GM19043 (cell line): Measurements from ENCODE around the gene SYNGR3.

Experiments used
- ATAC-seq: cut with Tn5 transposase; IDR thresholded peaks from one replicate; pipeline ENCODE4 v1.9.1; 2021; ENCODE audit warnings: low read depth; ENCODE audit not compliant: unreplicated experiment

Gene SYNGR3

DNA sequence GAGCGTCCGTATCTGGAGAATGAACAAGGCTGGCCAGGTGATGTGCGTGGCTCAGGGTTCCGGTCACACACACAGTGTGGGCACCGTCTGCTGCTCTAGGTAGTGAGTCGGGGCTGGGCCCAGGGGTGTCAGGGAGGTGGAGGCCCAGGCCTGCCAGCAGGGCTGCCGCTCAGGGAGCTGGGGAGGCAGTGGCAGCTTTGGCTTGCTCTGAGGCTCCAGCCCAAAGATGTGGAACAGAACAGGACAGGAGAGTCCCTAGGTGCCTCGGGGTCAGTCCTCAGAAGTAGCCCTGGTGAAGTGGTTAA is 13.6 kb upstream of the SYNGR3 start:
- no peak for ATAC-seq

DNA sequence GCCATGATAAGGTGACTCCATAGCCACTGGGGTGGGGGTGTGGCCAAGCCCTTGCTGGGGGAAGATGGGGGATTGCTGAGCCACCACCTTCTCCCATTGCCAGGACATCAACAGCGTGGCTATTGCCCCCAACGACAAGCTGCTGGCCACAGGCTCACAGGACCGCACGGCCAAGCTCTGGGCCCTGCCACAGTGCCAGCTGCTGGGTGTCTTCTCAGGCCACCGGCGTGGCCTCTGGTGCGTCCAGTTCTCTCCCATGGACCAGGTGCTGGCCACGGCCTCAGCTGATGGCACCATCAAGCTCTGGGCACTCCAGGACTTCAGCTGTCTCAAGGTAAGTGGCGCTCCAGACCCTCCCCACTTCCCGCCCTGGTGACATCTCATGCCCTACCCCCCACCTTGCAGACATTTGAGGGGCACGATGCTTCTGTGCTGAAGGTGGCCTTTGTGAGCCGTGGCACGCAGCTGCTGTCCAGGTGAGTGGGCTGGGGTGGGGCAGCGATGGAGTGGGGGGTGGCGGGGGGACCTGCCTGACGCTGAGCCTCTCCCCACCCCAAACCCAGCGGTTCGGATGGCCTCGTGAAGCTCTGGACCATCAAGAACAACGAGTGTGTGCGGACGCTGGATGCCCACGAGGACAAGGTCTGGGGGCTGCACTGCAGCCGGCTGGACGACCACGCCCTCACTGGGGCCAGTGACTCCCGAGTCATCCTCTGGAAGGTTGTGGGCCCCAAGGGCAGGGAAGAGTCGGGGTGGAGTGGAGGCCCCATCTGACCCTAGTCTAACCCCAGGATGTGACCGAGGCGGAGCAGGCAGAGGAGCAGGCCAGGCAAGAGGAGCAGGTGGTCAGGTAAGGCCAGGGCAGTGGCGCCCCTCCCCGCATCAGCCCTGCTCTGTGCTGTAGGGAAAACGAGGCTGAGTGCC is 12.6 kb upstream of the SYNGR3 start:
- no peak for ATAC-seq

DNA sequence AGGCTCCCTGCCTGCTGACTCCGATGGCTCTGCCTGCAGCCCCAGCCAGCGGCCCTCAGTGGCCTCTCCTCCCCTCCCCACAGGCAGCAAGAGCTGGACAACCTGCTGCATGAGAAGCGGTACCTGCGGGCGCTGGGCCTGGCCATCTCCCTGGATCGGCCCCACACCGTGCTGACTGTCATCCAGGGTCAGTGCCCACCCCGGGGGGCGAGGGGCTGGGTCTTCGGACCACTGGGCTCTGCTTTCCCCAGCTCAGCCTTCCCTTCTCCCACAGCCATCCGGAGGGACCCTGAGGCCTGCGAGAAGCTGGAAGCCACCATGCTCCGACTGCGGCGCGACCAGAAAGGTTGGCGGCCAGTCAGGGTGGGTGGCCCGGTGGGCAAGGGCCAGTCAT is 11.9 kb upstream of the SYNGR3 start:
- ATAC-seq, result no peak

DNA sequence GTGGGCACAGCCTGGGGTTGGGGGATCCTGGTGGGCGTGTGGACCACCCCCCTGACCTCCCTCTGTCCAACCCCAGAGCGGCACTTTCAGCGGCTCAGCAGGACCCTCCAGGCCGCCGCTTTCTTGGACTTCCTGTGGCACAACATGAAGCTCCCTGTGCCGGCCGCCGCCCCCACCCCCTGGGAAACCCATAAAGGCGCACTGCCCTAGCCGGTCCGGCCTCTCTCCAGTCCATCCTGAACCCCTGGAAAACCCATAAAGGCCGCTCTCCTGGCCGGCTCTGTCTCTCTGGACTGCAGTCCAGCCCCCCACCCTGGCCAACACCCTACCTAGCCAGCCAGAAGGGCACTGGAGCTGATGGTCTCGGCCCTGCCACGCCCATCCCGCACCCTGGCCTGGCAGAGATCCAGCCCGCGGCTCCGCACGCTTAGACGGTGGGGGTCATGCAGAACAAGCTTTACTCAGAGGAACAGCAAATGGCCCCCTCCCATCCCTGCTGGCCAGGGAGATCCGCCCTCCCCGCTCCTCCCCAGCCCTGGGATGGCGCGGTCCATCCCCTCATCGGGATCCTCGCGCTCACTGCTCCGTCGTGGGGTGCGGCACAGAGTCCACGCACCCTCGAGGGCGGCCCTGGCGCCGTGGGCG is 11.2 kb upstream of the SYNGR3 start:
- no peak for ATAC-seq

DNA sequence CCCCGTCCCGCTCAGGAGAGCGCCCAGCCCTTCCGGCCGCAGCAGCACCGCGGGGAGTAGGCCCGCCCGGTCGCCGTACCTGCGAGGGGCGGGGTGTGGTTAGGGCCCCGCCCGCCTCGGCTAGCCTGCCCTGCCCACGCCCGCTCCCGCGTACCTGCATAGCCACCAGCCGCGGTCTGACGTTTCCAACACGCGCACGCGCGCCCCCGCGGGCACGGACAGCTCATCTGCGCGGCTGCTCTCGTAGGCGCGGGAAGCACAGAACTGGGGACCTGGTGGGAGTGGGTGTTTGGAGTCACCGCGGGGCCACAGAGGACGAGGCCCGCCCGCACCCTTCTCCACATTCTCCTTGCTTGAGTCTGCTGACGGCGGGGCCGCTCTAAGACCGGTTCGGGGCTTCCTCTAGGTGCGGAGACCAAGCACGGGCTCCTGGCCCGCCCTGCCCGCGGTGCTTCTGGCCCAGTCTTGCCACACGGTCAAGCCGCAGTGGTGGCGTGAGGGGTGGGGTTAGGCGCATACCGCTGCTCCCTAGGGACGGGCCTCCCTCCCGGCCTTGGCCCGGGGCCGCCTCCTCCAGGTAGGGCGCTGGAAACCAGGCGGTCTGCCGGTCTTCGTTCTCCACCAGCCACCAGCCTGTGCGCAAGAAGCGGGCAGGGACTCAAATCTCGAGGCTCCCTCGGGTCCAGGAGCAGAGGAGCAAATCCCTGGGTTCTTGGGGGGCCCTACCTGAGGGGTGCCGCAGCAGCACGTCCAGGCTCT is 10.3 kb upstream of the SYNGR3 start:
- ATAC-seq, result no peak

DNA sequence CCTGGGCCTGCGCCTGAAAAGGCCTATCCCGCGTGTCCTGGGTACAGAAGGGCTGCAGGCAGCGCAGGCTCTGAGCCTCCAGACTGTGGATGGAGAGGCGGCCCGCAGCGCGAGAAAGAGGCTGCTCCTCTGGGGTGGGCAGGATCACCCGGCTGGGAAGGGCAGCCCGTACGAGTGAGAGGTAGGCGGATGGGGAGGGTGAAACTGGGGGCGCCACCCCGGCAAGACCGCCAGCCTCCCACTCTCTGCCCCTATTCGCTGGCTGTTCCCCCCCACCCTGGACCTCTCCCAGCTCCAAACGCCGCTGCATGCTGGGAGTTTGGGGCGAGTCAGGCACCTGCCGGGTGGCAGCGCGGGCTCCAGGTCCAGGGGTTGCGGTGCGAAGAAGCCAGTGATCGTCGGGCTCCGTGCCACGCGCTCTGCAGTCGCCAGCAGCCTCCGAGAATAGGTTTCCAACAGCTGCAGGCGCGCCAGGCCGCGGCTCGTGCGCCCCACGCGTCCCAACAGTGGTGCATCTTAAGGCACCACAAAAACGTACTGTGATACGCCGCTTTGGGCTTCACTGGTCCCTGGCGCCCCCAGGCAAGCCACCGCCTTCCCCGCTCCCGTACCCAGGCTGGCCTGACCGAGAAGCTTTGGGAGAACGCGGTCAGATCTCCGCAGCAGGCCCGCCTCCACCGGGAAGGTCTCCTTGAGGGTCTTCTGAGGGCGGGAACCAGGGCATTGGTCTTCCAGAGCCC is 9.6 kb upstream of the SYNGR3 start:
- no peak for ATAC-seq

DNA sequence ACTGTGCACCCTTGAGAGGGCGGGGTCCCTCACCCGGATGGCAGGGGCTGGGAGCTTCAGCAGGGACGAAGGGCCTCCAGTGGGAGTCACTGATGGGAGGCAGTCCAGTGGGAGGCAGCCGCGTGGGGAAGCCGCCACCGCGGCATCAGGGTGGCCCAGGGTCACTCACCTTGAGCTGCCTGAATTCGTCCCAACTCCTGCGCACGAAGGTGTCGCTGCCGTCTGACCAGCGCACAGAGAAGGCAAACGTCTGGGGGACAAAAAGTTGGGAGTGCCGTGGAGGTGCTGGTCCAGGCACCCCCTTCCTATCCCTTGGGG is 9.0 kb upstream of the SYNGR3 start:
- ATAC-seq, result no peak

DNA sequence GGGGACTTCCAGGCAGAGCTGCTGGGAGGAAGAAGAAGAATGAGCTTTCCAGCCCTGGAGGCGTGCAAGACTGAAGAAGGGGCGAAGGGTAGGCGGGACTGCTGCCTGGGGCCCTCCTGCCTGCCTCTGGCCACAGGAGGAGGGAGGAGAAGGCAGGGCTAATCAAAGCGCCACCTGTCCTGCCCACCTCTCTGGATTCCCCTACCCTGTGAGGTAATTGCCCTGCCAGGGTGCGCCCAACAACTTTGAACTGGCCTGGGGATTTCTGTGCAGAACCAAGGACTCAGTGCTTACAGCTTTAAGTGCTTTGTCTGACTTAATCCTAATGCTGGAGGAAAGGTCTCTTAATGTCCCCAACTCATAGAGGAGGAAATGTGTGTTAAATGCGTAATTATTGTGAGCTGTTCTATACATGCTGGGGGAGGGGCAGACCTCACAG is 8.4 kb upstream of the SYNGR3 start, which contains the start of gene NOXO1:
TSS of gene NOXO1 (minus strand) at position 72 of the 439 bp plus-strand sequence. CDS start 290 bp downstream, outside the sequence.
- ATAC-seq, result no peak

DNA sequence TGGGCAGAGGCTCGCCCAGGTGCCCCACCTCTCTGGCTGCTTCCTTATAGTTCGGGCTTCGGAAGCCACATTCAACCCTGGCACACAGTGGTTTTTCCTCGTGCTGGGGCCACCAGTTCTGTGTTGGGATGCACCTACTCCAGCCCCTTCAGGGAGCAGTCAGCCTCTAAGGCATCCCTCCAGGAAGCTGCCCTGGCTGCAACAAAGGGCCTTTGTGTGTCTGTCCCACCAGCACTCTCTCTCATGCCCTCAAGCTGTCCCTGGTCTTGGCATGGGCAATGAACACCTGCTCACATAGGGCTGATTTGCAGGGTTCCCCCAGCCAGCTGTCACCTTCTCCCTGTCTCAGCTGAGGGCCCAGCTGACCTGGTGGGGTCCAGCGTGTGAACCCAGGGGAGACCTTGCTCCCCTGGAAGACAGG is 7.7 kb upstream of the SYNGR3 start:
- ATAC-seq, result no peak

DNA sequence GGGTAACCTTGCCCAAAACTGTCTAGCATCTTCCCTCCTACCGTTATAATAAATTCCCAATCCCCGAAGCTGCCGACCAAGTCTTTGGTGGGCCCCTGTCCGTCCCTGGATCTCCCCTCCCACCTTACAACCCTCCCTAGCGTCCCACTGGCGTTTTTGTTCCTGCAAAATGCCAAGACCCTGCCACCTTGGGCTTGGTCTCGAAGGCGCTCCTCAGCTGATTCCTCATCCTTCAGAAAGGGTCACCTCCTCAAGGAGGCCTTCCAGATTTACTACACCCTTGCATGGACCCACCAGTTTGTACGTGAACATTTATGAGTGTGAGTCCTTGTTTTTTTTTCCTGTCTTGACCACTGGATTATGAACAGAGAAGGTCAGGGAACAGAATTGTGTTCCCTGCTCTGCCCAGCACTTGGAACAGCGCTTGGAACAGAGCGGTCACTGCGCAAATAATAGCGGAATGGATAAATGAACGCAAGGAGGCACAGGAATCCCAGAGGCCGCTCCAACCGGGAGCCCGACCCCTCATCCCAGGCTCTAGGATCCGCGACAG is 6.7 kb upstream of the SYNGR3 start:
- ATAC-seq, result no peak

DNA sequence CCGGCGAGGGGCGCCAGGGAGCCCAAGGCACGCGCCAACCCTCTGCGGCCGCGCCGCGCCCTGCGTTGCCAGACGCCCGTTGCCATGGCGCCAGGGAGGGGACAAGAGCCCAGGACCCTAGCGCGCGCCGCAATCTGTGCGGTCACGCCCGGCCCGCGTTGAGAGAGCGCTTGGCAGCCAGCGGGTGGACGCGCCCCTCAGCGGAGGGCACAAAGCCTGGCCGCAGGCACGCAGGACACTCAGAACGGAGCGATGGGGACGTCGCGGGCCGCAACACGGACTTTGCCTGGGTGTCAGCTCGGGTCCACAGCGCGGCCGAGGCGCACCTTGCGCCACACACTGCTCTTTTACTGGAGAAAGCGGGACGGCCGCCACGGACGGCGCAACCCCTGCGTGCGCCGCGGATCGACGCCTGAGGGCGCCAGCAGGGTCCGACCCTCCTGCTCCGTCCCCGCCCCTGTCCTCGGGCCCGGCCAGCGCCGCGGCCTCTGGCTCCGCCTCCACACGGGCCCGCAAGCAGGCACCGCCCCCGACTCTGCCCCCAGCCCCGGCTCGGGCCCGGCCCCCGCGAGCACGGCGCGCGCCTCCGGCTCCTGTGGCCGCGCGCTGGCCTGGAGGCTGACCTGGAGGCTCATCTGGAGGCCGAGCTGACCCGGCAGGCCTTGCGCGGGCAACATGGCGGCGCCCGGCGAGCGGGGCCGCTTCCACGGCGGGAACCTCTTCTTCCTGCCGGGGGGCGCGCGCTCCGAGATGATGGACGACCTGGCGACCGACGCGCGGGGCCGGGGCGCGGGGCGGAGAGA is 6.0 kb upstream of the SYNGR3 start, which contains the start of gene GFER:
TSS of gene GFER (plus strand) at position 650 of the 803 bp plus-strand sequence. CDS start at position 676, 26 bp downstream.
- ATAC-seq, result peak; percentile 67

DNA sequence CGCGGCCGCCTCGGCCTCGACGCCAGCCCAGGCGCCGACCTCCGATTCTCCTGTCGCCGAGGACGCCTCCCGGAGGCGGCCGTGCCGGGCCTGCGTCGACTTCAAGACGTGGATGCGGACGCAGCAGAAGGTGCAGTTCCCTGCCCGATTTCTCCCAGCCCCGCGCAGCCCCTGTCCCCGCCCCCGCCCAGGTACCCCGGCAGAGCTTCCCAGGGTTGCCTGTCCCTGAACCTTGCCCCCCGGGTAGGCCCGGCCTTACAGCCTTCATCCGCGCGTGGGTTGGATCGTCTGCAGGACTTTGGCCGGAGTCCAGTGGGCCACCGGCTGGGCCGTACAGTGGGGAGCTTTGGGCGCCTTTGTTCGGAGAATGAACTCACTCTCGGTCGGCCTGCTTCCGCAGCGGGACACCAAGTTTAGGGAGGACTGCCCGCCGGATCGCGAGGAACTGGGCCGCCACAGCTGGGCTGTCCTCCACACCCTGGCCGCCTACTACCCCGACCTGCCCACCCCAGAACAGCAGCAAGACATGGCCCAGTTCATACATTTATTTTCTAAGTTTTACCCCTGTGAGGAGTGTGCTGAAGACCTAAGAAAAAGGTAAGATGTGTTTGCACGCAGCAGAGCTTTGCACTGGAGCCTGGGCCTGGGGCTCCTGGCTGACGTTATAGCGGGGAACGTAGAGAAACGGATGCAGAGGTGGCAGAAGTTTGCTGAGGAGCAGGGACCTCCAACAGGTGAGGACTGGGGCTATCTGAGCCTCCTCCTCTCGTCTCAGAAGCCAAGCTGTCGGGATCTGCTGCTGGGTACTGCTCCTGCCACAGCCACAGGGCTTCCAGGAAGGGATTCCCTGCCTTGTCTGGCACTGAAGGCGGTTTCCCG is 5.2 kb upstream of the SYNGR3 start:
- ATAC-seq, result no peak

DNA sequence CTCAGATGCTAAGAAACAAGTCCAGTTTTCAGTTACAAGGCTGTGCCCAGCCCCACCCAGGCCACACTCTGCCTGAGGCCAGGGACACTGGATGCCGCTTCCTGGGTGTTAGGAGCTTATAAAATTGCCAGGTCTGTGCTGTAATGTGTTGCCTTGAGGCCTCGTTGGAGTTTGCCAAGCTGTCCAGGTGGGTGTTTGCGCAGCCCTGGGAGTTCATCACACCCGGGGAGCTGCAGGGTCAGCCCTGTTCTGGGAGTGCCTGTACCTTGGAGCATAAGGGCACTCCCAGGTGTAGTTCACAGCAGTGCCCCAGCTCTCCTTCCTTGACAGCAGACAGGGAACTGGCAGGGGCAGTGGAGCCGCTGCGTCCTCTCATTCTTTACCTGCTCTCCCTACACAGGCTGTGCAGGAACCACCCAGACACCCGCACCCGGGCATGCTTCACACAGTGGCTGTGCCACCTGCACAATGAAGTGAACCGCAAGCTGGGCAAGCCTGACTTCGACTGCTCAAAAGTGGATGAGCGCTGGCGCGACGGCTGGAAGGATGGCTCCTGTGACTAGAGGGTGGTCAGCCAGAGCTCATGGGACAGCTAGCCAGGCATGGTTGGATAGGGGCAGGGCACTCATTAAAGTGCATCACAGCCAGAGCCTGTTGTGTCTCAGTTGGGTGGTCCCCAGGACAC is 4.2 kb upstream of the SYNGR3 start:
- no peak for ATAC-seq

DNA sequence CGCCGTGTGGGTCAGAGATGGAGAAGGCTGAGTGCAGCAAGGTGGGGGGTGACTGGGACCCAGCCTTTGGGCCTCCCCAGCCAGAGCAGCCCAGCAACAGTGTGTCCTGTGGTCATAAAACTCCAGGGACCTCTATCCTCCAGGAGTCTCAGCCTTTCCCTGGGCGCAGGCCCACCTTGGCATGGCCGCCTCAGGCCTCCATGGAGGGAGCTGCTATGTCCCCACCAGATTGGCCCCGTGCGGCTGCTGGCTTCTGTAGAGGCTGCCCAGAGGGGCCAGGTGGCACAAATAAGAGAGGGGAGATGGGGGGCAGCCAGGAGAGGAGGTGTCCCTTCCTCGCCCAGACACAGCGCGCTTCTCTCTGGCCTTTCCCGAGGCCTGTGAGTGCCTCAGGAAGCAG is 2.6 kb upstream of the SYNGR3 start:
- no peak for ATAC-seq

DNA sequence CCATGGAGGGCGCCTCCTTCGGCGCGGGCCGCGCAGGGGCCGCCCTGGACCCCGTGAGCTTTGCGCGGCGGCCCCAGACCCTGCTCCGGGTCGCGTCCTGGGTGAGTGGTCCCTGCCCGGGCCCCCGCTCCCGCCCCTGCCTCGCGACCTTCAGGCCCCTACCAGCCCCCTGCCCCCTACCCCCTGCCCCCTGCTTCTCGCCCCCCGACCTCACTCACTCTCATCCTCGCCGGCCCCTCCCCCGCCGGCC is 256 bp downstream of the SYNGR3 start:
- ATAC-seq, result no peak

DNA sequence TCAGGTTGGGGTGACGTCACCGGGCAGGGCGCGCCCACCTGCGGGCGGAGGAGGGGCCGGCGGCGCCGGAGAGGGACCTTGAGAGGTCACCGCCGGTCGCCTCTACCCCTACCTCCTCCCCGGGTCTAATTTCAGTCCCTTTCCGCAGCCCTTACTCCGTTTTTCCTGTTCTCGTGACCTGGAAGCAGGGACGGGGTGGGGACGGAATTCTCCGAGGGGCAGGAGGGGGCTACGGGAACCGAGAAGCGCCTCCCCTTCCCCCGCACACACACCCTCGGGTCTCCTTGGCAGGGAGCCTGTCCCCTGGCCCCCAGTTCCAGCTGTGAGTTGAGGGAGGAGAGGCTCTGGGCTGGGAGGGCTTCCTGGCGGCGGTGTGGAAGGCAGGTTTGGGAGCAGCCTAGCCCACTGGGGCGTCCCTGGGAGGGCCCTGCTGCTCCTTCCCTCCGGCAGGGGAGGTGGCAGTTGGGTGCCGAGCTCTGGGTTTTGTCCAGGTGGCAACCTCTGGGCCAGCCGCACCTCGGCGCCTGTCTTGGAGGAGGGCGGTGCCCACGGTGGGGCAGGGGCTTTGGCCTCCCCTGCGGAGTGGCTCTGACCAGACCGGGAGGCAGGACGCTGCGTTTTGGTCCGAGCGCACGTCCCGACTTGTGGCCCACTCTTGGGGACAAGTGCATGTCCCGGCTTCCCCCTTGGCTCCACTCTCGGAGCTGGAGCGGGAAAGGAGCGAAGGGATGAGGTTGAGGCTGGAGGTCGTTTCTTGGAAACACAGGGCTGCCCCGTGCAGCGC is 773 bp downstream of the SYNGR3 start:
- ATAC-seq, result no peak

DNA sequence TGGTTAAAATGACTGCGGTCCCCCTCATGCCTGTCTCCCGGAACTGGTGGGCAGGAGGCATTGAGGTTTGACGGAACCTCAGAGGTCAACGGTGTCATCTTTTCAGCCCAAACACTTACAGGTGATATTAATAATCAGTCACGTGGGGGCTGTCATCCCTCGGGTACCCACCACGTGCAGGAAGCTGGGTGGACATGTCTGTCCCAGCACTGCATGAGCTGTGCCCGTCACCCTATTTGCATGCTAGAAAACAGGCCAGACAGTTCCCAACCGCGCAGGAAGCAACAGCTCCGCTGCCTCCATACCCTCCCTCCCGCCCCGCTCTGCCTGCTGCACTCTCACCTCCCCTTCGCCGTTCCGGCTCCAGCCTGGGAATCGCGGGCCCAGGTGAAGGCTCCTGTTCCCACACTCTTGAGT is 1.4 kb downstream of the SYNGR3 start:
- ATAC-seq, result no peak

DNA sequence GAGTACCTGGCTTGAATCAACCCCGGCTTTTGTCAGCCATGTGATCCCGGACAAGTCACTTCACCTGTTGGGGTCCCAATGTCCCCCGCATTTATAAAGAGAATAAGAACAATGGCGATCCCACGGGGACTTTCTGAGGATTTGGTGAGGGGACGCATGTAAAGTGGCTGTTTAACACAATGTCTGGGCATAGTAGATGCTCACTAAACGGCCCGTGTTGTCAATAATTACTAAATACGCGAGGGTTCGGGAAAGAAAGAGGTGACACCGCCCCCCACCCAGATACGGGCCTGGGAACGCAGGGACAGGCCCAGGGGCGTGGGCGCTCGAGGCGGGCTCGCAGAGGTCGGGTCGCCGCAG is 1.8 kb downstream of the SYNGR3 start:
- no peak for ATAC-seq
